Muscle layer of colon (tissue), 2 donors: ENCODE measurements around the gene KAT2B.
A peak's percentile ranks its signal among the peaks of the same experiment; 100 is the strongest.
"Not testable (repeated sequence)": the region's sequence is repeated elsewhere in the genome, so short reads cannot be mapped to it uniquely, and the experiment has no call there.

Source experiments
- H3K27ac ChIP-seq: one replicate; pipeline ENCODE4 v1.7.0; 2013; ENCODE audit warnings: low read depth, mild to moderate bottlenecking, low read length, moderate library complexity
- H3K27me3 ChIP-seq, 2 donors: one replicate each; pipeline ENCODE4 v1.7.0; 2013; ENCODE audit warnings: low read length in 2 of 2, mild to moderate bottlenecking in 2 of 2; ENCODE audit not compliant: insufficient read depth in 2 of 2, control insufficient read depth in 1 of 2
- H3K36me3 ChIP-seq: one replicate; pipeline ENCODE4 v1.7.0; 2013; ENCODE audit warnings: mild to moderate bottlenecking, low read length; ENCODE audit not compliant: insufficient read depth
- H3K4me1 ChIP-seq: one replicate; pipeline ENCODE4 v1.7.0; 2013; ENCODE audit warnings: mild to moderate bottlenecking, low read length; ENCODE audit not compliant: insufficient read depth
- H3K4me3 ChIP-seq, 2 donors: one replicate each; pipeline ENCODE4 v1.7.0; 2013; ENCODE audit warnings: low read length in 2 of 2, low read depth in 1 of 2, mild to moderate bottlenecking in 1 of 2, moderate library complexity in 1 of 2
- H3K9ac ChIP-seq: one replicate; pipeline ENCODE4 v1.7.0; 2013; ENCODE audit warnings: low read length
- H3K9me3 ChIP-seq: one replicate; pipeline ENCODE4 v1.7.0; 2013; ENCODE audit warnings: mild to moderate bottlenecking, low read length
- donor health status: abdominal sarcoma.
- donor health status: Adenocarcinoma of cecum.

KAT2B gene

GRCh38 chr3:20023623-20024405 is 16.4 kb upstream of the KAT2B start:
- H3K4me3 ChIP-seq: no peak overlapping the region
- H3K27me3 ChIP-seq: no peaks in the 10 kb centered on the region
- no peaks in the 10 kb centered on the region for H3K9me3 ChIP-seq
- no peak overlapping the region for H3K27ac ChIP-seq
- peaks cover 12% of the 10 kb centered on the region for H3K4me1 ChIP-seq
- no peak overlapping the region for H3K9ac ChIP-seq
- H3K36me3 ChIP-seq: no peaks in the 10 kb centered on the region

GRCh38 chr3:20027136-20027535 is 13.1 kb upstream of the KAT2B start:
- Histone ChIP-seq H3K27ac (no peak overlapping the region), H3K9ac (no peak overlapping the region), H3K4me3 (no peak overlapping the region), H3K4me1 (peaks cover 12% of the 10 kb centered on the region), H3K36me3 (no peaks in the 10 kb centered on the region), H3K9me3 (no peaks in the 10 kb centered on the region), H3K27me3 (no peaks in the 10 kb centered on the region)

- Histone ChIP-seq H3K9me3 (no peaks in the 10 kb centered on the region), H3K27ac (no peak overlapping the region), H3K36me3 (no peaks in the 10 kb centered on the region), H3K4me1 (peaks cover 3% of the 10 kb centered on the region), H3K9ac (no peak overlapping the region), H3K27me3 (no peaks in the 10 kb centered on the region), H3K4me3 (no peak overlapping the region)
Observed at GRCh38 chr3:20028905-20029331, 11.3 kb upstream of the KAT2B start.

GRCh38 chr3:20031939-20032338 is 8.3 kb upstream of the KAT2B start:
- not testable (repeated sequence) for H3K9ac ChIP-seq, H3K4me3 ChIP-seq, H3K27me3 ChIP-seq, H3K4me1 ChIP-seq, H3K27ac ChIP-seq, H3K9me3 ChIP-seq, H3K36me3 ChIP-seq

- H3K9me3 ChIP-seq: no peaks in the 10 kb centered on the region
- H3K9ac ChIP-seq: no peak overlapping the region
- H3K27me3 ChIP-seq: no peaks in the 10 kb centered on the region
- no peak overlapping the region for H3K4me3 ChIP-seq
- H3K27ac ChIP-seq: no peak overlapping the region
- H3K4me1 ChIP-seq: peaks cover 13% of the 10 kb centered on the region
- no peaks in the 10 kb centered on the region for H3K36me3 ChIP-seq
Observed at GRCh38 chr3:20035019-20035418, 5.2 kb upstream of the KAT2B start.

GRCh38 chr3:20037255-20037996 is 2.8 kb upstream of the KAT2B start:
- no peak overlapping the region for H3K27ac ChIP-seq
- H3K36me3 ChIP-seq: no peaks in the 10 kb centered on the region
- H3K9ac ChIP-seq: no peak overlapping the region
- peaks cover 23% of the 10 kb centered on the region for H3K4me1 ChIP-seq
- no peaks in the 10 kb centered on the region for H3K27me3 ChIP-seq
- no peak overlapping the region for H3K4me3 ChIP-seq
- H3K9me3 ChIP-seq: no peaks in the 10 kb centered on the region

GRCh38 chr3:20038699-20039465 is 1.4 kb upstream of the KAT2B start:
- Histone ChIP-seq H3K4me1 (peaks cover 36% of the 10 kb centered on the region), H3K9me3 (no peaks in the 10 kb centered on the region), H3K9ac (peak overlapping the region; percentile 59), H3K36me3 (no peaks in the 10 kb centered on the region), H3K27ac (peak overlapping the region; percentile 95), H3K4me3 (peak overlapping the region; percentile 64 to 86), H3K27me3 (no peaks in the 10 kb centered on the region)

GRCh38 chr3:20039466-20039764 is 831 bp upstream of the KAT2B start:
- Histone ChIP-seq H3K4me1 (peaks cover 36% of the 10 kb centered on the region), H3K9ac (peak overlapping the region; percentile 59), H3K36me3 (no peaks in the 10 kb centered on the region), H3K27ac (peak overlapping the region; percentile 95), H3K9me3 (no peaks in the 10 kb centered on the region), H3K27me3 (no peaks in the 10 kb centered on the region), H3K4me3 (peak overlapping the region; percentile 64 to 86)

GRCh38 chr3:20040548-20041196 is 426 bp downstream of the KAT2B start:
- H3K27ac ChIP-seq: peak overlapping the region; percentile 72
- H3K36me3 ChIP-seq: no peaks in the 10 kb centered on the region
- peaks cover 41% of the 10 kb centered on the region for H3K4me1 ChIP-seq
- no peaks in the 10 kb centered on the region for H3K9me3 ChIP-seq
- H3K9ac ChIP-seq: peak overlapping the region; percentile 75
- H3K27me3 ChIP-seq: no peaks in the 10 kb centered on the region
- H3K4me3 ChIP-seq: peak overlapping the region; percentile 49 to 95

- peak overlapping the region; percentile 49 to 95 for H3K4me3 ChIP-seq
- no peaks in the 10 kb centered on the region for H3K36me3 ChIP-seq
- no peaks in the 10 kb centered on the region for H3K27me3 ChIP-seq
- H3K9me3 ChIP-seq: no peaks in the 10 kb centered on the region
- peaks cover 41% of the 10 kb centered on the region for H3K4me1 ChIP-seq
- peak overlapping the region; percentile 72 for H3K27ac ChIP-seq
- peak overlapping the region; percentile 75 for H3K9ac ChIP-seq
Observed at GRCh38 chr3:20041197-20041780, 1.0 kb downstream of the KAT2B start.

- H3K9me3 ChIP-seq: no peaks in the 10 kb centered on the region
Observed at GRCh38 chr3:20042331-20042730, 2.1 kb downstream of the KAT2B start.

More at GRCh38 chr3:20042331-20042730, 2.1 kb downstream of the KAT2B start:
- Histone ChIP-seq H3K9ac (no peak overlapping the region), H3K36me3 (no peaks in the 10 kb centered on the region), H3K4me3 (no peak overlapping the region), H3K4me1 (peaks cover 51% of the 10 kb centered on the region), H3K27me3 (no peaks in the 10 kb centered on the region), H3K27ac (no peak overlapping the region)
